Left forelimb (tissue), 1 donor: ENCODE measurements around the gene CORT.
"Not testable (repeated sequence)": the region's sequence is repeated elsewhere in the genome, so short reads cannot be mapped to it uniquely, and the experiment has no call there.

Experiments used
- DNase-seq: peaks from one replicate; pipeline ENCODE4 v3.0.0-alpha.2; 2018; ENCODE audit warnings: low spot score

CORT gene

GRCh38 chr1:10438677-10439163 lies 11.1 kb upstream of the CORT start:
- no peak for DNase-seq

- no peak for DNase-seq
Measured at GRCh38 chr1:10440305-10440704, 9.5 kb upstream of the CORT start.

GRCh38 chr1:10440794-10441193 lies 9.0 kb upstream of the CORT start:
- no peak for DNase-seq

DNA sequence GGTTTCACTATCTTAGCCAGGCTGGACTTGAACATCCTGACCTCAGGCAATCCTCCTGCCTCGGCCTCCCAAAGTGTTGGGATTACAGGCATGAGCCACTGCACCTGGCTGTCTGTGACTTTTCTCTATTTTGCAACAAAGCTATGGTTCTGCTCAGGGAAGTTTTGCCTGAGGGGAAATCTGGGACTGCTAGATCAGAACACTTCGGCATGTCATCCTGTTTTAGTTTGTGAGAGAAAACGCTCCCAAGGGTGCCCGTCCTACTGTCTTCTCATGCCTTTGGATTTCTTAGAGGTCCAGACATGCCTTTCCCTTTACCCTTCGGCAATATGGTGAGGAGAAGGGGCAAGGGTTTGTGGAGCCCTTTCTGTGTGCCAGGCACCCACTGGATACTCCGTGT lies 5.6 kb upstream of the CORT start:
- no peak for DNase-seq

GRCh38 chr1:10444795-10445397 lies 4.9 kb upstream of the CORT start:
- DNase-seq, result no peak

DNA sequence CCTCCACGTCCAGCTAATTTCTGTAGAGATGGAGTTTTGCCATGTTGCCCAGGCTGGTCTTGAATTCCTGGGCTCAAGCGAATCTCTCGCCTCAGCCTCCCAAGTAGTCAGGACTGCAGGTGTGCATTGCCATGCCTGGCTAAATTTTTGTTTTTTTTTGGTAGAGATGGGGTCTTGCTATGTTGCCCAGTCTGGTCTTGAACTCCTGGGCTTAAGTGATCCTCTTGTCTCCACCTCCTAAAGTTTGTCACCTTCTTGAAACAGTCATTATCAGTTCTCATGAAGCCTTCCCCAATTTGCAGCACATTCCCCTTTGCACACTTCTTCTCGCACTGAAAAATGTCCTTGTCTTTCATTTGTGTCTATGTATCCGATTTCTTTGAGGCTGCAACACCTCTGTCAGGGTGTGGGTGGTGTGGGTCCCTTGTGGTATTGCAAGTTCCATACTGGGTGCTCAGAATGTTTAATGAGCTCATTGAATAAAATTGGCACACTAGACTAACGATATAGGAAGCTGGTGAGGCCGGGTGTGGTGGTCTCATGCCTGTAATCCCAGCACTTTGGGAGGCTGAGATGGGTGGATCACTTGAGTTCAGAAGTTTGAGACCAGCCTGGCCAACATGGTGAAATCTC lies 2.9 kb upstream of the CORT start:
- DNase-seq, result no peak

- no peak for DNase-seq
Measured at GRCh38 chr1:10450156-10450814, 454 bp downstream of the CORT start.

GRCh38 chr1:10450836-10451235 lies 1.0 kb downstream of the CORT start:
- no peak for DNase-seq

- no peak for DNase-seq
Measured at GRCh38 chr1:10451287-10451686, 1.5 kb downstream of the CORT start.

DNA sequence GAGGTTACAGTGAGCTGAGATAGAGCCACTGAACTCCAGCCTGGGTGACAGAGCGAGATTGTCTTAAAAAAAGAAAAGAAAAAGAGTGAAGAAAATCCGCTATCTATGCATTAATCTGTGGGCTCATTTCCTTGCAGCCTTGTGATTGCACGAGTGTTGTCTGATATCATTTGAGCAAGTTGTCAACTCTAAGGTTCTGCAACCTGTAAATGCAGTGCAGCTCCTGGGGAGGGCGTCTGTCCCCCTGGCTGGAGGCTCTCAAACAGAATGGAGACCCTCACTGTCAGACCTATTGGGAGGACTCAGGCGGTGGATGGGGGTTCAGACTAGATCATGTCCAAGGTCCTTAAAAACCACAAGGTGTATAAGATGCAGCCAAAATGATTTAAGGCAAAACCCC lies 6.2 kb downstream of the CORT start:
- DNase-seq, result no peak

GRCh38 chr1:10456661-10457060 lies 6.8 kb downstream of the CORT start:
- no peak for DNase-seq

DNA sequence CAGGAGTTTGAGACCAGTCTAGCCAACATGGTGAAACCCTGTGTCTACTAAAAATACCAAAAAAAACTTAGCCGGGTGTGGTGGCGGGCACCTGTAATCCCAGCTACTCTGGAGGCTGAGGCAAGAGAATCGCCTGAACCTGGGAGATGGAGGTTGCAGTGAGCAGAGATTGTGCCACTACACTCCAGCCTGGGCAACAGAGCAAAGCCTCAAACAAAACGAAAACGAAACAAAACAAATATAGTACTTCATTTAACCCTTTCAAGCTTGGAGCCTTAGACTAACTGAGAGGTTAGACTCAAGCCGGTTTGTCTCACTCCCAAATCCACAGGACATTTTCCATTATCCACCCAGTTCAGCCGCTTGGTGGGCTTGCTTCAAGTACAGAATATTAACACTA lies 7.6 kb downstream of the CORT start:
- not testable (repeated sequence) for DNase-seq

DNA sequence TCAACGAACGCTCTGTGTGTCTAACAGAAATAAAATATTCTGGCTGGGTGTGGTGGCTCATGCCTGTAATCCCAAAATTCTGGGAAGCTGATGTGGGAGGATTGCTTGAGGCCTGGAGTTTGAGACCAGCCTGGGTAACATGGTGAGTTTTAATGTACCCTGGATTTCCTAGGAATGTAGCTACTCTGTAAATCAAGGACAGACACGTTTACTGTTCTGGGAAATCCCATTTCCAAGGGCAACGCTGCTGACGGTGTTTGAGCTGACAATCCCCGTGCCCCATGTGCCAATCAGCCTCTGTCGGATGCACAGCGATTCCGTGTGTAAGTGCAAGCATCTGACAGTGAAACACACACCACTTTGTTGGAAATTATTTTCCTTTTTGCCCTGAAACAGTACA lies 8.0 kb downstream of the CORT start:
- DNase-seq, result no peak

DNA sequence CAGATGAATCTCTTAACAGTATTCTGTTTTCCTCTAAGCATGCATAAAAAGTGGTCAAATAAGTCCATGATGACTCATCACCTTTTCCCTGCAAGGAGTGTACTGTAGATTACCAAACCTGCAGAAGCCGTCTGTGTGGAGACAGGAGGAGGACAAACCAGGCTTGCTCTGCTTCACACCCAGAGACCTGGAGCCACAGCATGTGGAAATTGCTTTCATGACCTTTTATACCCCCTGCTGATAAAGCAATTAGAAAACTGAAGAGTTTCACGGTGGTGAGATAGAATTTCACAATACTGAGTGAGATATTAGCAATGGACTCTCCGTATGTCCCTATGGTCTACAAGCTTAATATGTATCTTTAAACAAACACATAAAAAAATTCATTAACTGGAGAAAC lies 9.4 kb downstream of the CORT start:
- no peak for DNase-seq

GRCh38 chr1:10467078-10467477 lies 17.2 kb downstream of the CORT start:
- no peak for DNase-seq

- DNase-seq, result no peak
Measured at GRCh38 chr1:10470043-10470442, 20.2 kb downstream of the CORT start.

DNA sequence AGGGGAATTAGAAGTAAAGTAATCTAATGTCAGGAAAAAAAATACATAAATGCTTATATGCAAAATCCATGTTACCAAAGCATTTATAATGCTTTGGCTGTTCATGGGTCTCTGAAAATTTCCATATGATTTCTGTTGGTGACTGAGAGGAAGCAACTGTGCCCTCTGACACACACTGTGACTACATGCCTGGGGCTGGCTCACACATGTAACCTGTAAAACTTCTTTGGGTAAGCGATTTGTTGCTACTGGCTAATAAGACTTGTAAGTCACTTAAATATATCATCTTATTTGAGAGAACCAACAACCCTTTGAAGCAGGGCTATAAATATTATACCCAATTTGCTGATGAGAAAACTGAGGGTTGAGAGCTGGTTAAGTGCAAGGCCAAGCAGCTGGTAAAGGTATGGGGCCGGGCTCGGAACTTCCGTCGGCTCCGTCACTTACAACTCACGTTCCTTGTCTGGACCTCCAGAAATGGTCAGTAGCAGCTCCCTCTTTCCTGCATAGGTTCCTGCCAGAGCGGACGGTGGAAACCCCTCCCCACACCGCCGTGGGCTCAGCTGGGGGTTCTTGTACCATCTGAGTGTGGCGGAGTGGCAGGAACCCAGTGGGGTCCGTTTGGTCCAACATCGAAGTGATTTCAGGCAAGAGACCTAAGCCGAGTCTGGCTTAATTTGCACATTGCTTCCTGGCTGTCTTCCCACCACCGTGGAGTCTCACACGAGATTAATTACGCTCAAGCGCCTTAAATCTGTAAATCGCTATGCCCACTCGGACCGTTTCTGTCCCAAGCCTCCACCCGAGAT lies 21.8 kb downstream of the CORT start:
- DNase-seq, result no peak

GRCh38 chr1:10472220-10473144 lies 22.7 kb downstream of the CORT start, which contains the start of gene DFFA:
DFFA (minus strand) TSS chr1:10472529; CDS start chr1:10472458, 71 bp downstream.
- peak; percentile 96 for DNase-seq

- DNase-seq, result no peak
Measured at GRCh38 chr1:10473145-10473765, 23.4 kb downstream of the CORT start.

GRCh38 chr1:10474309-10474612 lies 24.4 kb downstream of the CORT start:
- DNase-seq, result not testable (repeated sequence)
